A673 (cell line): ENCODE results near the gene GLA. TPM values are rescaled to one million over a fixed set of nuclear protein-coding genes. Genes with fewer than 3 reads are reported as not detected.

Experiments used
- BruUV-seq: library from RNA; stranded (reverse); fragments of 400-500 nt; replicated peaks from 2 replicates; lab custom pipeline; 2021; lab: Mats Ljungman, UMichigan
- CTCF ChIA-PET: fragments of 300-600 bp; sonication (Branson Sonifier 250); formaldehyde crosslinking; loops from one replicate; lab custom pipeline; 2022; ENCODE audit warnings: antibody characterized with exemption; lab: Charles Lee
- POLR2A ChIA-PET: fragments of 300-600 bp; sonication (Branson Sonifier 250); formaldehyde crosslinking; loops from one replicate; lab custom pipeline; 2022; ENCODE audit warnings: antibody characterized with exemption; ENCODE audit not compliant: low non-redundant PET; lab: Charles Lee
- DNase-seq: peaks from one replicate; pipeline ENCODE4 v3.0.0-alpha.2; 2015; ENCODE audit warnings: low spot score
- H3K27ac ChIP-seq: fragments of 200-600 bp; sonication (generic); 2 replicates; pipeline ENCODE4 v1.5.1; 2016; ENCODE audit warnings: mixed run types, low read depth, mild to moderate bottlenecking, mixed read lengths, antibody characterized with exemption, low read length; ENCODE audit not compliant: poor library complexity, severe bottlenecking
- H3K27me3 ChIP-seq: fragments of 200-600 bp; sonication (generic); replicated peaks from 2 replicates; pipeline ENCODE4 v1.6.1; 2017; ENCODE audit warnings: mixed run types, low read depth, mild to moderate bottlenecking, mixed read lengths, antibody characterized with exemption, low read length; ENCODE audit not compliant: insufficient read depth, poor library complexity
- H3K36me3 ChIP-seq: fragments of 200-600 bp; sonication (generic); 2 replicates; pipeline ENCODE4 v1.6.1; 2016; ENCODE audit warnings: mixed run types, mild to moderate bottlenecking, mixed read lengths, antibody characterized with exemption, low read length; ENCODE audit not compliant: insufficient read depth, poor library complexity, severe bottlenecking
- H3K4me1 ChIP-seq: fragments of 200-600 bp; sonication (generic); 2 replicates; pipeline ENCODE4 v1.6.1; 2017; ENCODE audit warnings: mixed run types, mild to moderate bottlenecking, mixed read lengths, antibody characterized with exemption, low read length; ENCODE audit not compliant: insufficient read depth, poor library complexity, severe bottlenecking
- H3K4me3 ChIP-seq: fragments of 200-600 bp; sonication (generic); 2 replicates; pipeline ENCODE4 v1.5.1; 2016; ENCODE audit warnings: low read depth, mixed run types, mild to moderate bottlenecking, mixed read lengths, low read length; ENCODE audit not compliant: poor library complexity, severe bottlenecking
- H3K9me3 ChIP-seq: fragments of 200-600 bp; sonication (generic); 2 replicates; pipeline ENCODE4 v1.6.1; 2016; ENCODE audit warnings: mixed run types, low read depth, mild to moderate bottlenecking, mixed read lengths, antibody characterized with exemption, low read length; ENCODE audit not compliant: poor library complexity, severe bottlenecking
- EZH2 ChIP-seq: fragments of 200-600 bp; sonication (generic); IDR thresholded peaks from 2 replicates; pipeline ENCODE4 v1.6.1; 2017; ENCODE audit warnings: borderline replicate concordance, low read depth, mild to moderate bottlenecking, mixed read lengths, antibody characterized with exemption, low read length; ENCODE audit not compliant: poor library complexity, severe bottlenecking
- intact Hi-C: fragments of 100-400 bp; cut with micrococcal nuclease; formaldehyde crosslinking; loops from one replicate; pipeline ENCODE4 v1.10.0; 2022; ENCODE audit not compliant: unreplicated experiment
- total RNA-seq: library from RNA; stranded (reverse); gene quantifications from 2 replicates; pipeline ENCODE4 v1.2.3, GENCODE V29; 2021
- TF ChIP-seq, protein P1 (sequence below): fragments of 300-800, 200-600 bp; sonication (generic); conservative IDR thresholded peaks from 2 replicates; pipeline ENCODE4 v1.5.1; 2017; ENCODE audit warnings: low read depth, mild to moderate bottlenecking, antibody characterized with exemption, low read length, moderate library complexity, mixed read lengths

Gene GLA
- total RNA-seq, 1 experiment from 2014 or later: 61.8 TPM

DNA sequence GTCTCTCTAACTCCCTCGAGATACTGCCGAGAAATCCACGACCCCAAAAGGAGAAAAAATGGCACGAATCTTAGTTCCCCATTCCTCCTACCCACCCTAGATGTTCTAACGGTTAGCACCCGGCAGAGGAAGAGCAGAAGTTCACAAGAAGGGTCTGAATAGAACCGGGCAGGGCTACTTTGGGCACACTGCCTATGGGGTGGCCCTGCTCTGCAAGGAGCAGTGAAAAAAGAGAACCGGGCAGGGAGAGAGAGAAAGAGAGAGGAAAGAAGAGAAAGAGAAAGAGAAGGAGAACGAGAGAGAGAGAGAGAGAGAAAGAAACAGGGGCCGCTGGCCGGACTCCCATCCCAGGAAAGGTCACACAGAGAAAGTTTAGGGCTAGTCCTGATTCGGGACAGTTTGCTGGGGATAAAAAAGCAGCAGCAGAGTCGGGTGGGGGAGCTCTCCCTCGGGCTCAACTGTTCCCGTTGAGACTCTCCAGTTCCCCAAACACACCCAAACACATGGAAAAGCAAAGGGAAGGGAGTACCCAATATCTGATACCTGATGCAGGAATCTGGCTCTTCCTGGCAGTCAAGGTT is 468 bp downstream of the GLA start:
- Histone ChIP-seq H3K4me1 (peaks cover 5% of the 10 kb centered on the region), H3K4me3 (peak overlapping the region; percentile 80), H3K27me3 (no peaks in the 10 kb centered on the region), H3K36me3 (peaks cover 6% of the 10 kb centered on the region), H3K27ac (peak overlapping the region; percentile 98), H3K9me3 (no peaks in the 10 kb centered on the region)
- intact Hi-C loops: no loop called here
- no peak for TF ChIP-seq EZH2
- TF ChIP-seq, protein P1, sequence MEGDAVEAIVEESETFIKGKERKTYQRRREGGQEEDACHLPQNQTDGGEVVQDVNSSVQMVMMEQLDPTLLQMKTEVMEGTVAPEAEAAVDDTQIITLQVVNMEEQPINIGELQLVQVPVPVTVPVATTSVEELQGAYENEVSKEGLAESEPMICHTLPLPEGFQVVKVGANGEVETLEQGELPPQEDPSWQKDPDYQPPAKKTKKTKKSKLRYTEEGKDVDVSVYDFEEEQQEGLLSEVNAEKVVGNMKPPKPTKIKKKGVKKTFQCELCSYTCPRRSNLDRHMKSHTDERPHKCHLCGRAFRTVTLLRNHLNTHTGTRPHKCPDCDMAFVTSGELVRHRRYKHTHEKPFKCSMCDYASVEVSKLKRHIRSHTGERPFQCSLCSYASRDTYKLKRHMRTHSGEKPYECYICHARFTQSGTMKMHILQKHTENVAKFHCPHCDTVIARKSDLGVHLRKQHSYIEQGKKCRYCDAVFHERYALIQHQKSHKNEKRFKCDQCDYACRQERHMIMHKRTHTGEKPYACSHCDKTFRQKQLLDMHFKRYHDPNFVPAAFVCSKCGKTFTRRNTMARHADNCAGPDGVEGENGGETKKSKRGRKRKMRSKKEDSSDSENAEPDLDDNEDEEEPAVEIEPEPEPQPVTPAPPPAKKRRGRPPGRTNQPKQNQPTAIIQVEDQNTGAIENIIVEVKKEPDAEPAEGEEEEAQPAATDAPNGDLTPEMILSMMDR: no peak
- POLR2A ChIA-PET: no interaction called here
- BruUV-seq: no TSS peak
- no peak for DNase-seq
- CTCF ChIA-PET: no interaction called here

- no peaks in the 10 kb centered on the region for H3K9me3 ChIP-seq
- no peak for DNase-seq
- H3K4me1 ChIP-seq: no peaks in the 10 kb centered on the region
- ChIA-PET CTCF (no interaction called here), POLR2A (no interaction called here)
- no TSS peak for BruUV-seq
- intact Hi-C loops: no loop called here
- no peak overlapping the region for H3K4me3 ChIP-seq
- H3K36me3 ChIP-seq: peaks cover 20% of the 10 kb centered on the region
- TF ChIP-seq EZH2: no peak
- TF ChIP-seq, protein P1: no peak
- H3K27ac ChIP-seq: no peak overlapping the region
- H3K27me3 ChIP-seq: no peaks in the 10 kb centered on the region
Observed at GRCh38 chrX:101399825-101400224, 7.9 kb downstream of the GLA start.

- Histone ChIP-seq H3K27ac (no peak overlapping the region), H3K4me3 (no peak overlapping the region), H3K27me3 (no peaks in the 10 kb centered on the region), H3K4me1 (no peaks in the 10 kb centered on the region), H3K36me3 (peaks cover 22% of the 10 kb centered on the region), H3K9me3 (no peaks in the 10 kb centered on the region)
- no peak for DNase-seq
- no TSS peak for BruUV-seq
- TF ChIP-seq, protein P1: no peak
- no peak for TF ChIP-seq EZH2
- ChIA-PET POLR2A (no interaction called here), CTCF (no interaction called here)
- intact Hi-C loops: no loop called here
Observed at GRCh38 chrX:101398694-101399093, 9.0 kb downstream of the GLA start.
